K562 (cell line): Measurements from ENCODE around the gene TAS2R39. TPM values are rescaled to one million over a fixed set of nuclear protein-coding genes. Genes with fewer than 3 reads are reported as not detected.

ENCODE experiments used
- ATAC-seq: fragments of 200-7000 bp; cut with Tn5 transposase; 3 replicates; pipeline ENCODE4 v1.9.1; 2020; ENCODE audit warnings: moderate library complexity
- BruUV-seq: library from RNA; stranded (reverse); fragments of 400-500 nt; replicated peaks from 2 replicates; lab custom pipeline; 2021; lab: Mats Ljungman, UMichigan
- CTCF ChIA-PET: fragments of 300-600 bp; formaldehyde crosslinking; extraction: SDS; loops from one replicate; lab custom pipeline; 2021; ENCODE audit warnings: low intra/inter-chr PET ratio; lab: Yijun Ruan, JAX
- POLR2A ChIA-PET: fragments of 300-600, 350-650 bp; sonication (Branson Sonifier 250); formaldehyde crosslinking; extraction: SDS; loops from one replicate; lab custom pipeline; 2021; ENCODE audit warnings: antibody characterized with exemption, inconsistent platforms; lab: Yijun Ruan, JAX
- DNase-seq, 4 experiments: peaks; one replicate each; pipeline versions ENCODE4 v3.0.0 to v3.0.0-alpha.2; 2011 to 2018; ENCODE audit warnings: low spot score in 3 of 4, mixed read lengths in 3 of 4; ENCODE audit errors: extremely low read depth in 1 of 4
- FAIRE-seq: peaks from 2 replicates; lab custom pipeline; 2011; peaks lifted over from hg19 to GRCh38; lab: Jason Lieb, UNC
- H2AFZ ChIP-seq: 2 replicates; pipeline ENCODE4 v1.6.0; 2011; ENCODE audit warnings: low read depth, low read length, control low read depth, inconsistent platforms
- H3K27ac ChIP-seq: fragments of 200-600 bp; 3 replicates; pipeline ENCODE4 v1.8.0; 2011; ENCODE audit warnings: low read depth, mild to moderate bottlenecking, control low read depth, inconsistent platforms, low read length, moderate library complexity, mixed read lengths; ENCODE audit errors: extremely low read depth
- H3K27me3 ChIP-seq, 2 experiments: fragments of 300-600 bp in 1 of 2; 2 replicates in 1 of 2; 3 replicates in 1 of 2; pipeline versions ENCODE4 v1.6.0 to v1.8.0; 2011; ENCODE audit warnings: inconsistent platforms in 2 of 2, low read length in 2 of 2, mild to moderate bottlenecking in 1 of 2, mixed read lengths in 1 of 2, moderate library complexity in 1 of 2; ENCODE audit not compliant: control insufficient read depth in 2 of 2, insufficient read depth in 2 of 2
- H3K36me3 ChIP-seq: fragments of 300-600 bp; 3 replicates; pipeline ENCODE4 v1.8.0; 2011; ENCODE audit warnings: mild to moderate bottlenecking, low read length, inconsistent platforms; ENCODE audit not compliant: control insufficient read depth, insufficient read depth
- H3K4me1 ChIP-seq, 2 experiments: fragments of 200-600 bp in 1 of 2; replicated peaks in 1 of 2; 2 replicates in 1 of 2; 3 replicates in 1 of 2; pipeline versions ENCODE4 v1.5.1 to v1.8.0; 2011; ENCODE audit warnings: inconsistent platforms in 2 of 2, low read length in 2 of 2, mild to moderate bottlenecking in 1 of 2, mixed read lengths in 1 of 2, moderate library complexity in 1 of 2; ENCODE audit not compliant: control insufficient read depth in 2 of 2, insufficient read depth in 2 of 2
- H3K4me2 ChIP-seq: 2 replicates; pipeline ENCODE4 v1.6.1; 2011; ENCODE audit warnings: low read length, control low read depth, inconsistent platforms, mixed read lengths; ENCODE audit not compliant: insufficient read depth
- H3K4me3 ChIP-seq: fragments of 200-600 bp; sonication (generic), shearing (Covaris generic); 2 replicates; pipeline ENCODE4 v1.5.1; 2016; ENCODE audit warnings: control low read depth, inconsistent platforms
- H3K79me2 ChIP-seq: fragments of 200-600 bp; 3 replicates; pipeline ENCODE4 v1.8.0; 2011; ENCODE audit warnings: low read length, inconsistent platforms; ENCODE audit not compliant: control insufficient read depth, insufficient read depth
- H3K9ac ChIP-seq, 2 experiments: 2 replicates each; pipeline versions ENCODE4 v1.6.0 to v1.6.1; 2011; ENCODE audit warnings: low read depth in 2 of 2, low read length in 2 of 2, control low read depth in 1 of 2, inconsistent platforms in 1 of 2, mild to moderate bottlenecking in 1 of 2, mixed read lengths in 1 of 2; ENCODE audit not compliant: insufficient read depth in 1 of 2
- H3K9me1 ChIP-seq: one replicate; pipeline ENCODE4 v1.6.0; 2011; ENCODE audit warnings: inconsistent platforms, mild to moderate bottlenecking, low read length, moderate library complexity; ENCODE audit not compliant: control insufficient read depth, insufficient read depth
- H3K9me3 ChIP-seq: replicated peaks from 2 replicates; pipeline ENCODE4 v1.5.1; 2011; ENCODE audit warnings: low read depth, low read length, inconsistent platforms; ENCODE audit not compliant: control insufficient read depth, insufficient read depth
- H4K20me1 ChIP-seq: replicated peaks from 2 replicates; pipeline ENCODE4 v1.6.1; 2011; ENCODE audit warnings: low read length, inconsistent platforms, mixed read lengths; ENCODE audit not compliant: control insufficient read depth, insufficient read depth
- BRD9 ChIP-seq: fragments of 450-650 bp; IDR thresholded peaks from 2 replicates; pipeline ENCODE4 v1.6.1; 2018; ENCODE audit warnings: low read depth; ENCODE audit not compliant: partially characterized antibody
- GATAD2B ChIP-seq: fragments of 450-650 bp; IDR thresholded peaks from 2 replicates; pipeline ENCODE4 v1.6.1; 2017; ENCODE audit warnings: mild to moderate bottlenecking, borderline replicate concordance
- PRMT5 ChIP-seq: sonication (generic); formaldehyde crosslinking; IDR thresholded peaks from 2 replicates; pipeline ENCODE4 v1.5.0; 2020; ENCODE audit warnings: missing genetic modification reagents
- ZBTB33 ChIP-seq: sonication (generic); formaldehyde crosslinking; IDR thresholded peaks from 2 replicates; pipeline ENCODE4 v1.8.1; 2023; ENCODE audit warnings: mild to moderate bottlenecking, missing genetic modification reagents
- ZNF592 ChIP-seq: fragments of 450-650 bp; IDR thresholded peaks from 2 replicates; pipeline ENCODE4 v1.6.1; 2017; ENCODE audit warnings: antibody characterized with exemption, mild to moderate bottlenecking
- WGBS: fragments of 100-300 bp; shearing (Covaris generic); methylation state at CpG from one replicate; pipeline ENCODE4 v1.1.6; 2016; ENCODE audit warnings: low coverage, mixed read lengths; ENCODE audit not compliant: insufficient coverage; ENCODE audit errors: missing lambda C conversion rate; 5-methylcytosine and 5-hydroxymethylcytosine counted together
- in situ Hi-C: fragments of 300-500 bp; cut with MboI; formaldehyde crosslinking; loops from 4 replicates; pipeline ENCODE4 v1.15.0; 2018; ENCODE audit warnings: inconsistent platforms, mixed read lengths
- intact Hi-C: fragments of 100-400 bp; cut with micrococcal nuclease; formaldehyde crosslinking; loops from 2 replicates; pipeline ENCODE4 v1.14.2; 2022
- polyA plus RNA-seq, 8 experiments: library from polyadenylated mRNA; depleted of rRNA in 4 of 8; stranded (reverse) in 5 of 8; unstranded in 3 of 8; fragments of >200 nt; fragmentation: Nextera tagmentation in 2 of 8; fragmentation: Illumina TruSeq in 1 of 8; extraction: Ambion mirVana in 2 of 8; extraction: Trizol in 1 of 8; gene quantifications; 2 replicates each; pipeline versions ENCODE4 v1.2.1 to v1.2.3, GENCODE V29; 2011 to 2014; ENCODE audit warnings: inconsistent platforms in 1 of 8, missing spikeins in 1 of 8
- total RNA-seq, 7 experiments: library from RNA; depleted of rRNA in 6 of 7; stranded (reverse); fragments of >200 nt in 6 of 7; fragmentation: Illumina TruSeq in 2 of 7; extraction: Trizol in 2 of 7; gene quantifications; 2 replicates each; pipeline versions ENCODE4 v1.2.1 to v1.2.3, GENCODE V29; 2011 to 2021; ENCODE audit warnings: low replicate concordance in 1 of 7

The TAS2R39 gene
- total and polyA plus RNA-seq, 9 of the 15 experiments (the other 6 are each of a cell fraction or from before 2014, with no cell fraction given), result not detected

GRCh38 chr7:143171697-143172096 lies 11.5 kb upstream of the TAS2R39 start:
- H3K27ac ChIP-seq, result no peak overlapping the region
- BruUV-seq, result no TSS peak
- in situ Hi-C loops, result no loop called here
- no peaks in the 10 kb centered on the region for H3K79me2 ChIP-seq
- no peak overlapping the region for H3K4me2 ChIP-seq
- no peaks in the 10 kb centered on the region for H3K27me3 ChIP-seq
- no peaks in the 10 kb centered on the region for H3K36me3 ChIP-seq
- H3K9me1 ChIP-seq, result no peaks in the 10 kb centered on the region
- no peak overlapping the region for H2AFZ ChIP-seq
- ChIA-PET POLR2A (no interaction called here), CTCF (no interaction called here)
- DNase-seq (no peak), FAIRE-seq (no peak), ATAC-seq (no peak)
- H3K9me3 ChIP-seq, result no peaks in the 10 kb centered on the region
- H4K20me1 ChIP-seq, result no peaks in the 10 kb centered on the region
- TF ChIP-seq GATAD2B (no peak), ZBTB33 (CRISPR knock-in tag) (no peak)
- no peaks in the 10 kb centered on the region for H3K4me1 ChIP-seq
- no peak overlapping the region for H3K9ac ChIP-seq
- intact Hi-C loops, result no loop called here
- no peak overlapping the region for H3K4me3 ChIP-seq

- no peaks in the 10 kb centered on the region for H3K36me3 ChIP-seq
- no peaks in the 10 kb centered on the region for H3K79me2 ChIP-seq
- H3K27ac ChIP-seq, result no peak overlapping the region
- no peak overlapping the region for H3K9ac ChIP-seq
- CTCF ChIA-PET, result no interaction called here
- POLR2A ChIA-PET, result no interaction called here
- no peaks in the 10 kb centered on the region for H3K9me3 ChIP-seq
- no peaks in the 10 kb centered on the region for H3K27me3 ChIP-seq
- intact Hi-C loops, result no loop called here
- H3K4me1 ChIP-seq, result no peaks in the 10 kb centered on the region
- ATAC-seq (no peak), FAIRE-seq (no peak), DNase-seq (no peak)
- no peak overlapping the region for H2AFZ ChIP-seq
- no TSS peak for BruUV-seq
- no peak overlapping the region for H3K4me3 ChIP-seq
- no peaks in the 10 kb centered on the region for H4K20me1 ChIP-seq
- no peaks in the 10 kb centered on the region for H3K9me1 ChIP-seq
- no peak overlapping the region for H3K4me2 ChIP-seq
- 0% methylated on average over 4 of the region's 4 CpGs for WGBS
- in situ Hi-C loops, result no loop called here
- TF ChIP-seq BRD9 (no peak), PRMT5 (CRISPR knock-in tag) (no peak), ZNF592 (no peak)
Measured at GRCh38 chr7:143172354-143172753, 10.9 kb upstream of the TAS2R39 start.
